ENCODE results near the gene NECAB2. TPM values are rescaled to one million over a fixed set of nuclear protein-coding genes. Genes with fewer than 3 reads are reported as not detected.
A peak's percentile ranks its signal among the peaks of the same experiment; 100 is the strongest.

The NECAB2 gene
- polyA plus RNA-seq, 1 donor from 2014 or later: 12.5 TPM

- no peaks in the 10 kb centered on the region for H4K20me1 ChIP-seq (ENCODE audit: insufficient read depth)
- H3F3A ChIP-seq (ENCODE audit: insufficient read depth, low read length, poor library complexity, severe bottlenecking): no peaks in the 10 kb centered on the region
- TF ChIP-seq RAD21 (conservative IDR thresholded peaks at IDR 0.05) (no peak), POLR2AphosphoS5 (IDR thresholded peaks at IDR 0.05) (no peak), TAF1 (IDR thresholded peaks at IDR 0.05; ENCODE audit: low read depth) (no peak), EP300 (conservative IDR thresholded peaks at IDR 0.05; ENCODE audit: poor library complexity, severe bottlenecking) (no peak), MXI1 (conservative IDR thresholded peaks at IDR 0.05; ENCODE audit: poor library complexity, severe bottlenecking) (no peak), EZH2 (IDR thresholded peaks at IDR 0.05; ENCODE audit: borderline replicate concordance, insufficient read depth, low read length, poor library complexity, severe bottlenecking) (no peak), SMC3 (conservative IDR thresholded peaks at IDR 0.05; ENCODE audit: poor library complexity) (no peak)
- TF ChIP-seq, protein P1, sequence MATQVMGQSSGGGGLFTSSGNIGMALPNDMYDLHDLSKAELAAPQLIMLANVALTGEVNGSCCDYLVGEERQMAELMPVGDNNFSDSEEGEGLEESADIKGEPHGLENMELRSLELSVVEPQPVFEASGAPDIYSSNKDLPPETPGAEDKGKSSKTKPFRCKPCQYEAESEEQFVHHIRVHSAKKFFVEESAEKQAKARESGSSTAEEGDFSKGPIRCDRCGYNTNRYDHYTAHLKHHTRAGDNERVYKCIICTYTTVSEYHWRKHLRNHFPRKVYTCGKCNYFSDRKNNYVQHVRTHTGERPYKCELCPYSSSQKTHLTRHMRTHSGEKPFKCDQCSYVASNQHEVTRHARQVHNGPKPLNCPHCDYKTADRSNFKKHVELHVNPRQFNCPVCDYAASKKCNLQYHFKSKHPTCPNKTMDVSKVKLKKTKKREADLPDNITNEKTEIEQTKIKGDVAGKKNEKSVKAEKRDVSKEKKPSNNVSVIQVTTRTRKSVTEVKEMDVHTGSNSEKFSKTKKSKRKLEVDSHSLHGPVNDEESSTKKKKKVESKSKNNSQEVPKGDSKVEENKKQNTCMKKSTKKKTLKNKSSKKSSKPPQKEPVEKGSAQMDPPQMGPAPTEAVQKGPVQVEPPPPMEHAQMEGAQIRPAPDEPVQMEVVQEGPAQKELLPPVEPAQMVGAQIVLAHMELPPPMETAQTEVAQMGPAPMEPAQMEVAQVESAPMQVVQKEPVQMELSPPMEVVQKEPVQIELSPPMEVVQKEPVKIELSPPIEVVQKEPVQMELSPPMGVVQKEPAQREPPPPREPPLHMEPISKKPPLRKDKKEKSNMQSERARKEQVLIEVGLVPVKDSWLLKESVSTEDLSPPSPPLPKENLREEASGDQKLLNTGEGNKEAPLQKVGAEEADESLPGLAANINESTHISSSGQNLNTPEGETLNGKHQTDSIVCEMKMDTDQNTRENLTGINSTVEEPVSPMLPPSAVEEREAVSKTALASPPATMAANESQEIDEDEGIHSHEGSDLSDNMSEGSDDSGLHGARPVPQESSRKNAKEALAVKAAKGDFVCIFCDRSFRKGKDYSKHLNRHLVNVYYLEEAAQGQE (IDR thresholded peaks at IDR 0.05; ENCODE audit: borderline replicate concordance): no peak
- TF ChIP-seq, protein P2, sequence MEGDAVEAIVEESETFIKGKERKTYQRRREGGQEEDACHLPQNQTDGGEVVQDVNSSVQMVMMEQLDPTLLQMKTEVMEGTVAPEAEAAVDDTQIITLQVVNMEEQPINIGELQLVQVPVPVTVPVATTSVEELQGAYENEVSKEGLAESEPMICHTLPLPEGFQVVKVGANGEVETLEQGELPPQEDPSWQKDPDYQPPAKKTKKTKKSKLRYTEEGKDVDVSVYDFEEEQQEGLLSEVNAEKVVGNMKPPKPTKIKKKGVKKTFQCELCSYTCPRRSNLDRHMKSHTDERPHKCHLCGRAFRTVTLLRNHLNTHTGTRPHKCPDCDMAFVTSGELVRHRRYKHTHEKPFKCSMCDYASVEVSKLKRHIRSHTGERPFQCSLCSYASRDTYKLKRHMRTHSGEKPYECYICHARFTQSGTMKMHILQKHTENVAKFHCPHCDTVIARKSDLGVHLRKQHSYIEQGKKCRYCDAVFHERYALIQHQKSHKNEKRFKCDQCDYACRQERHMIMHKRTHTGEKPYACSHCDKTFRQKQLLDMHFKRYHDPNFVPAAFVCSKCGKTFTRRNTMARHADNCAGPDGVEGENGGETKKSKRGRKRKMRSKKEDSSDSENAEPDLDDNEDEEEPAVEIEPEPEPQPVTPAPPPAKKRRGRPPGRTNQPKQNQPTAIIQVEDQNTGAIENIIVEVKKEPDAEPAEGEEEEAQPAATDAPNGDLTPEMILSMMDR (IDR thresholded peaks at IDR 0.05; ENCODE audit: poor library complexity, severe bottlenecking): no peak
- no peak overlapping the region for H2AFZ ChIP-seq (ENCODE audit: low read depth, low read length)
- peak overlapping the region; percentile 38 for H3K9ac ChIP-seq (ENCODE audit: low read length)
- peak overlapping the region; percentile 25 for H3K4me3 ChIP-seq (ENCODE audit: low read length)
- no peaks in the 10 kb centered on the region for H3K79me2 ChIP-seq (replicated peaks; ENCODE audit: insufficient read depth, low read length)
- H3K9me2 ChIP-seq (ENCODE audit: insufficient read depth, low read length): no peaks in the 10 kb centered on the region
- peaks cover 7% of the 10 kb centered on the region for H3K27me3 ChIP-seq (ENCODE audit: insufficient read depth, low read depth, low read length)
- no peaks in the 10 kb centered on the region for H3K9me3 ChIP-seq (ENCODE audit: low read length)
- H3K27ac ChIP-seq (ENCODE audit: low read length): no peak overlapping the region
- no peaks in the 10 kb centered on the region for H3K36me3 ChIP-seq (ENCODE audit: insufficient read depth, low read length)
- H3K4me2 ChIP-seq (ENCODE audit: low read length): no peak overlapping the region
These were observed 335 bp downstream of the NECAB2 start for GRCh38 chr16:83968306-83968851.

DNA sequence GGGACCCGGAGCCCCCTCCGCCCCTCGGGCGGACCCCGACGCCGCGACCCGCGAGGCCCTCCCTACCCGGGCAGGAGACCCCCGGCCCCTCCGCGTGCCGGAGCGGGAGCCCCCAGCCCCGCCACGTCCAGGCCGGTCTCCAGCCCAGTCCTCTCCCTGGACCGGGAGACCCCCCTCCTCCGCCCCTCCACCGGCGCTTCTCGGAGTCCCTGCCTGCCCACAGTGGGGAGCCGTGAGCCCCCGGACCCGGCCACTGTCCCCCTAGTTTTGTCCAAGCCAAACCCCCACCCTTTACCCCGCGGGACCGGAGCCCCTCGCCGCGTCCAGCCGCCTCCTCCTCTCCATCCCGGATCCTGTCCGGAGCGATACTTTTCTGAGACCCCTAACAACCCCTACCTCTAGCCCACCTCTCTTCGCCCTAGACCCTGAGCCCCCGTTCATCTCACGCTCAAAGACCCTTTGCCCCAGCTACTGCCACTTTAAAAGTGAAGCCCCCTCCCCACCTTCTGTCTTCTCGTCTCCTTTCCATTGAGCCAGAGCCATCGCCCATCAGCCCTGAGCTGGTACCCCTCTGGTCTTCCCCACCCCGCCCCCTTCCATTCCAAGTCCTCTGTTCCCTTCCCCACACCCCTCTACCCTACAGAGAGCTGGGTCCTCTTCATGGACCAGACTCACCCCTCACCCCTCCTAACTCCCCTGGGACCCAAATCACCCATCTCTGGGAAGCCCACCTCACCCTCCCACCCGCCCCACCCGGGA, 1.0 kb downstream of the NECAB2 start:
- H3K27me3 ChIP-seq (ENCODE audit: insufficient read depth, low read depth, low read length): peaks cover 7% of the 10 kb centered on the region
- no peak overlapping the region for H3K27ac ChIP-seq (ENCODE audit: low read length)
- H3K9ac ChIP-seq (ENCODE audit: low read length): peak overlapping the region; percentile 38
- H4K20me1 ChIP-seq (ENCODE audit: insufficient read depth): no peaks in the 10 kb centered on the region
- no peaks in the 10 kb centered on the region for H3K9me3 ChIP-seq (ENCODE audit: low read length)
- H3K4me3 ChIP-seq (ENCODE audit: low read length): peak overlapping the region; percentile 59
- H3K79me2 ChIP-seq (replicated peaks; ENCODE audit: insufficient read depth, low read length): no peaks in the 10 kb centered on the region
- H3K36me3 ChIP-seq (ENCODE audit: insufficient read depth, low read length): no peaks in the 10 kb centered on the region
- no peak overlapping the region for H3K4me2 ChIP-seq (ENCODE audit: low read length)
- no peaks in the 10 kb centered on the region for H3F3A ChIP-seq (ENCODE audit: insufficient read depth, low read length, poor library complexity, severe bottlenecking)
- no peaks in the 10 kb centered on the region for H3K9me2 ChIP-seq (ENCODE audit: insufficient read depth, low read length)
- H2AFZ ChIP-seq (ENCODE audit: low read depth, low read length): no peak overlapping the region
- TF ChIP-seq, protein P2 (IDR thresholded peaks at IDR 0.05; ENCODE audit: poor library complexity, severe bottlenecking): no peak
- no peak for TF ChIP-seq EZH2 (IDR thresholded peaks at IDR 0.05; ENCODE audit: borderline replicate concordance, insufficient read depth, low read length, poor library complexity, severe bottlenecking)
- no peak for TF ChIP-seq TAF1 (IDR thresholded peaks at IDR 0.05; ENCODE audit: low read depth)
- no peak for TF ChIP-seq MXI1 (conservative IDR thresholded peaks at IDR 0.05; ENCODE audit: poor library complexity, severe bottlenecking)
- no peak for TF ChIP-seq SMC3 (conservative IDR thresholded peaks at IDR 0.05; ENCODE audit: poor library complexity)
- TF ChIP-seq, protein P1 (IDR thresholded peaks at IDR 0.05; ENCODE audit: borderline replicate concordance): no peak

Measured in neural cell (in vitro differentiated cells).